GM18526 (cell line): ENCODE data around the gene CAPN14.

ENCODE experiments used
- POLR2A ChIP-seq: IDR thresholded peaks from 3 replicates; pipeline ENCODE4 v1.6.1; 2011; ENCODE audit not compliant: insufficient read length; ENCODE audit errors: extremely low read depth

The CAPN14 gene

GRCh38 chr2:31129375-31130171, 87.7 kb downstream of the CAPN14 start:
- TF ChIP-seq POLR2A = no peak

GRCh38 chr2:31127931-31128330, 89.4 kb downstream of the CAPN14 start:
- TF ChIP-seq POLR2A = no peak

GRCh38 chr2:31125918-31126695, 91.2 kb downstream of the CAPN14 start:
- TF ChIP-seq POLR2A = no peak

- no peak for TF ChIP-seq POLR2A
These were observed 92.4 kb downstream of the CAPN14 start for GRCh38 chr2:31124904-31125303.
